Mammary epithelial cell (primary cell): ENCODE results near the gene HEATR5B.

Experiments used
- EZH2 ChIP-seq: IDR thresholded peaks from 2 replicates; pipeline ENCODE4 v1.6.1; 2012; ENCODE audit warnings: low read length, inconsistent platforms, borderline replicate concordance
- TF ChIP-seq, protein P1 (sequence below), 2 donors: IDR thresholded peaks in 1 of 2; conservative IDR thresholded peaks in 1 of 2; 2 replicates each; pipeline ENCODE4 v1.5.1; 2011 to 2012; ENCODE audit warnings: inconsistent platforms in 2 of 2, low read length in 2 of 2, mild to moderate bottlenecking in 2 of 2, control low read depth in 1 of 2, low read depth in 1 of 2; ENCODE audit not compliant: insufficient read depth in 1 of 2; ENCODE audit errors: extremely low read depth in 1 of 2

DNA sequence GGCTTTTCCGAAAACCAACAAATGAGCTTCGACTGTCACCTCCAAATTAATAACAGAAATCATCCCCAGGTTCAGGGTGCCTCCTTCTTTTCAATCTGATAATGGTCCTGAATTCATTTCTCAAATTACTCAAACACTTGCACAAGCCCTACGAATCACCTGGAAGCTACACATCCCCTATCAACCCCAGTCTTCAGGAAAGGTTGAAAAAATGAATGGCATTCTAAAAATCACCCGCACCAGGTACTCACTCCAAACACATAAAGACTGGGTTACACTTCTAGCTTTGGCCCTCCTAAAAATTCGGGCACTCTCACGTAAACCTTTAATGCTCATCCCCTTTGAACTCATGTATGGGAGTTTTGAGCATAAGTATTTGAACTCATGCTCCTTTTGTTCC, 48.7 kb upstream of the HEATR5B start:
- TF ChIP-seq, protein P1, sequence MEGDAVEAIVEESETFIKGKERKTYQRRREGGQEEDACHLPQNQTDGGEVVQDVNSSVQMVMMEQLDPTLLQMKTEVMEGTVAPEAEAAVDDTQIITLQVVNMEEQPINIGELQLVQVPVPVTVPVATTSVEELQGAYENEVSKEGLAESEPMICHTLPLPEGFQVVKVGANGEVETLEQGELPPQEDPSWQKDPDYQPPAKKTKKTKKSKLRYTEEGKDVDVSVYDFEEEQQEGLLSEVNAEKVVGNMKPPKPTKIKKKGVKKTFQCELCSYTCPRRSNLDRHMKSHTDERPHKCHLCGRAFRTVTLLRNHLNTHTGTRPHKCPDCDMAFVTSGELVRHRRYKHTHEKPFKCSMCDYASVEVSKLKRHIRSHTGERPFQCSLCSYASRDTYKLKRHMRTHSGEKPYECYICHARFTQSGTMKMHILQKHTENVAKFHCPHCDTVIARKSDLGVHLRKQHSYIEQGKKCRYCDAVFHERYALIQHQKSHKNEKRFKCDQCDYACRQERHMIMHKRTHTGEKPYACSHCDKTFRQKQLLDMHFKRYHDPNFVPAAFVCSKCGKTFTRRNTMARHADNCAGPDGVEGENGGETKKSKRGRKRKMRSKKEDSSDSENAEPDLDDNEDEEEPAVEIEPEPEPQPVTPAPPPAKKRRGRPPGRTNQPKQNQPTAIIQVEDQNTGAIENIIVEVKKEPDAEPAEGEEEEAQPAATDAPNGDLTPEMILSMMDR (conservative IDR thresholded peaks at IDR 0.05 in 1 of 2, IDR thresholded peaks at IDR 0.05 in 1 of 2; ENCODE audit: extremely low read depth in 1 of 2, insufficient read depth in 1 of 2, low read depth in 1 of 2, low read length in 2 of 2), result no peak
- TF ChIP-seq EZH2, result no peak
